22Rv1 (cell line): ENCODE measurements around the gene TNNT3.

Experiments used
- ZFX ChIP-seq: fragments of 450-650 bp; IDR thresholded peaks from 2 replicates; pipeline ENCODE4 v1.6.1; 2017; ENCODE audit warnings: antibody characterized with exemption, borderline replicate concordance
- TF ChIP-seq, protein P1 (sequence below): fragments of 450-650 bp; IDR thresholded peaks from 2 replicates; pipeline ENCODE4 v1.5.1; 2017; ENCODE audit warnings: mild to moderate bottlenecking

GRCh38 chr11:1887451-1888346 lies 31.8 kb upstream of the TNNT3 start:
- TF ChIP-seq, protein P1, sequence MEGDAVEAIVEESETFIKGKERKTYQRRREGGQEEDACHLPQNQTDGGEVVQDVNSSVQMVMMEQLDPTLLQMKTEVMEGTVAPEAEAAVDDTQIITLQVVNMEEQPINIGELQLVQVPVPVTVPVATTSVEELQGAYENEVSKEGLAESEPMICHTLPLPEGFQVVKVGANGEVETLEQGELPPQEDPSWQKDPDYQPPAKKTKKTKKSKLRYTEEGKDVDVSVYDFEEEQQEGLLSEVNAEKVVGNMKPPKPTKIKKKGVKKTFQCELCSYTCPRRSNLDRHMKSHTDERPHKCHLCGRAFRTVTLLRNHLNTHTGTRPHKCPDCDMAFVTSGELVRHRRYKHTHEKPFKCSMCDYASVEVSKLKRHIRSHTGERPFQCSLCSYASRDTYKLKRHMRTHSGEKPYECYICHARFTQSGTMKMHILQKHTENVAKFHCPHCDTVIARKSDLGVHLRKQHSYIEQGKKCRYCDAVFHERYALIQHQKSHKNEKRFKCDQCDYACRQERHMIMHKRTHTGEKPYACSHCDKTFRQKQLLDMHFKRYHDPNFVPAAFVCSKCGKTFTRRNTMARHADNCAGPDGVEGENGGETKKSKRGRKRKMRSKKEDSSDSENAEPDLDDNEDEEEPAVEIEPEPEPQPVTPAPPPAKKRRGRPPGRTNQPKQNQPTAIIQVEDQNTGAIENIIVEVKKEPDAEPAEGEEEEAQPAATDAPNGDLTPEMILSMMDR: no peak
- no peak for TF ChIP-seq ZFX
